ENCODE data around the gene BCL3. TPM values are rescaled to one million over a fixed set of nuclear protein-coding genes. Genes with fewer than 3 reads are reported as not detected.

BCL3 gene
- total and polyA plus RNA-seq, 4 experiments from 2014 or later: 3.9 to 15.0 (median 11.4) TPM

- Mint-ChIP-seq H3K9me3 (no peaks in the 10 kb centered on the region), H3K4me3 (no peak overlapping the region), H3K4me1 (peaks cover 3 to 17% (median 5%) of the 10 kb centered on the region in 4 donors), H3K27ac (peak overlapping the region in 5 of 7 donors; percentile 30 to 66 (median 62)), H3K27me3 (no peaks in the 10 kb centered on the region), H3K36me3 (no peaks in the 10 kb centered on the region)
- ChIA-PET POLR2A (ENCODE audit: partially characterized antibody) (interaction anchor here (0.6 to 1.4 kb wide), 2 partner anchors 11 to 13 kb away, joined by 3 to 4 read pairs; no protein-coding TSS in a partner anchor), CTCF (ENCODE audit: partially characterized antibody) (interaction anchor here (5.5 kb wide), 1 partner anchor 17 kb away, joined by 20 read pairs; no protein-coding TSS in a partner anchor)
- intact Hi-C loops (cut with micrococcal nuclease): no loop called here
- Histone ChIP-seq H3K27ac (ENCODE audit: low read depth, low read length) (no peak overlapping the region), H3K4me3 (ENCODE audit: low read length in 2 of 2) (no peak overlapping the region), H3K4me1 (ENCODE audit: insufficient read depth, low read length) (no peaks in the 10 kb centered on the region), H3K9me3 (ENCODE audit: control insufficient read depth in 1 of 2, low read length in 2 of 2) (no peaks in the 10 kb centered on the region), H3K36me3 (ENCODE audit: insufficient read depth, low read length) (no peaks in the 10 kb centered on the region), H3K27me3 (ENCODE audit: insufficient read depth, low read length) (no peaks in the 10 kb centered on the region)
- peak in 1 of 5 donors; percentile 31 for DNase-seq
Measured at GRCh38 chr19:44741258-44741731, 7.2 kb upstream of the BCL3 start.

GRCh38 chr19:44741841-44742329 lies 6.6 kb upstream of the BCL3 start:
- Histone ChIP-seq H3K4me3 (ENCODE audit: low read length in 2 of 2) (no peak overlapping the region), H3K9me3 (ENCODE audit: control insufficient read depth in 1 of 2, low read length in 2 of 2) (no peaks in the 10 kb centered on the region), H3K36me3 (ENCODE audit: insufficient read depth, low read length) (no peaks in the 10 kb centered on the region), H3K27ac (ENCODE audit: low read depth, low read length) (no peak overlapping the region), H3K27me3 (ENCODE audit: insufficient read depth, low read length) (no peaks in the 10 kb centered on the region), H3K4me1 (ENCODE audit: insufficient read depth, low read length) (peaks cover 5% of the 10 kb centered on the region)
- peak overlapping the region in 1 of 8 donors; percentile 20 for H3K4me3 Mint-ChIP-seq
- peak in 1 of 5 donors; percentile 35 for DNase-seq
- CTCF ChIA-PET (ENCODE audit: partially characterized antibody): interaction anchor here (5.5 kb wide), 1 partner anchor 18 kb away, joined by 20 read pairs; no protein-coding TSS in a partner anchor
- peak overlapping the region in 2 of 7 donors; percentile 30 to 66 for H3K27ac Mint-ChIP-seq
- H3K27me3 Mint-ChIP-seq: no peaks in the 10 kb centered on the region
- H3K9me3 Mint-ChIP-seq: peaks cover 0 to 1% (median 0%) of the 10 kb centered on the region in 8 donors
- POLR2A ChIA-PET (ENCODE audit: partially characterized antibody): interaction anchor here (1.2 to 1.6 kb wide), 3 partner anchors 12 to 26 kb away, joined by 3 to 4 read pairs (median 3); no protein-coding TSS in a partner anchor
- intact Hi-C loops (cut with micrococcal nuclease): no loop called here
- H3K4me1 Mint-ChIP-seq: peaks cover 7 to 23% (median 9%) of the 10 kb centered on the region in 4 donors
- no peaks in the 10 kb centered on the region for H3K36me3 Mint-ChIP-seq

GRCh38 chr19:44742330-44743061 lies 6.0 kb upstream of the BCL3 start:
- no peak for DNase-seq
- Histone ChIP-seq H3K4me3 (ENCODE audit: low read length in 2 of 2) (no peak overlapping the region), H3K9me3 (ENCODE audit: control insufficient read depth in 1 of 2, low read length in 2 of 2) (no peaks in the 10 kb centered on the region), H3K36me3 (ENCODE audit: insufficient read depth, low read length) (no peaks in the 10 kb centered on the region), H3K27me3 (ENCODE audit: insufficient read depth, low read length) (no peaks in the 10 kb centered on the region), H3K4me1 (ENCODE audit: insufficient read depth, low read length) (peaks cover 11% of the 10 kb centered on the region), H3K27ac (ENCODE audit: low read depth, low read length) (no peak overlapping the region)
- Mint-ChIP-seq H3K27ac (peak overlapping the region in 3 of 7 donors; percentile 30 to 68 (median 42)), H3K4me3 (peak overlapping the region in 1 of 8 donors; percentile 20), H3K36me3 (no peaks in the 10 kb centered on the region), H3K27me3 (no peaks in the 10 kb centered on the region), H3K4me1 (peaks cover 10 to 29% (median 13%) of the 10 kb centered on the region in 4 donors), H3K9me3 (peaks cover 0 to 2% (median 0%) of the 10 kb centered on the region in 8 donors)
- CTCF ChIA-PET (ENCODE audit: partially characterized antibody): interaction anchor here (1.6 to 5.5 kb wide), 2 partner anchors 18 to 28 kb away, joined by 5 to 20 read pairs; no protein-coding TSS in a partner anchor
- POLR2A ChIA-PET (ENCODE audit: partially characterized antibody): interaction anchor here (1.2 to 1.6 kb wide), 4 partner anchors 10 to 25 kb away, joined by 3 to 7 read pairs (median 4); no protein-coding TSS in a partner anchor
- intact Hi-C loops (cut with micrococcal nuclease): no loop called here

- Mint-ChIP-seq H3K27ac (peak overlapping the region; percentile 15 to 97 (median 85)), H3K36me3 (peaks cover 0 to 10% of the 10 kb centered on the region in 2 donors), H3K4me3 (no peak overlapping the region), H3K9me3 (peaks cover 0 to 2% (median 0%) of the 10 kb centered on the region in 8 donors), H3K4me1 (peaks cover 20 to 49% (median 28%) of the 10 kb centered on the region in 4 donors), H3K27me3 (no peaks in the 10 kb centered on the region)
- intact Hi-C loops (cut with micrococcal nuclease): loop anchor here (5.0 kb wide), 2 partner anchors 147 to 257 kb away; partner anchors contain the start of genes RELB and TOMM40
- POLR2A ChIA-PET (ENCODE audit: partially characterized antibody): interaction anchor here (0.6 to 1.2 kb wide), 3 partner anchors 8 to 108 kb away, joined by 3 to 4 read pairs (median 3); no protein-coding TSS in a partner anchor
- Histone ChIP-seq H3K36me3 (ENCODE audit: insufficient read depth, low read length) (no peaks in the 10 kb centered on the region), H3K9me3 (ENCODE audit: control insufficient read depth in 1 of 2, low read length in 2 of 2) (no peaks in the 10 kb centered on the region), H3K4me3 (ENCODE audit: low read length in 2 of 2) (no peak overlapping the region), H3K27ac (ENCODE audit: low read depth, low read length) (no peak overlapping the region), H3K27me3 (ENCODE audit: insufficient read depth, low read length) (no peaks in the 10 kb centered on the region), H3K4me1 (ENCODE audit: insufficient read depth, low read length) (peaks cover 22% of the 10 kb centered on the region)
- DNase-seq: peak in 1 of 5 donors; percentile 20
- CTCF ChIA-PET (ENCODE audit: partially characterized antibody): interaction anchor here (5.5 kb wide), 1 partner anchor 21 kb away, joined by 20 read pairs; no protein-coding TSS in a partner anchor
Measured at GRCh38 chr19:44744871-44745332, 3.6 kb upstream of the BCL3 start.

GRCh38 chr19:44745341-44745831 lies 3.1 kb upstream of the BCL3 start:
- CTCF ChIA-PET (ENCODE audit: partially characterized antibody): interaction anchor here (5.5 kb wide), 1 partner anchor 21 kb away, joined by 20 read pairs; no protein-coding TSS in a partner anchor
- Mint-ChIP-seq H3K9me3 (peaks cover 0 to 2% (median 0%) of the 10 kb centered on the region in 8 donors), H3K27ac (peak overlapping the region; percentile 80 to 100 (median 96)), H3K4me3 (peak overlapping the region in 2 of 8 donors; percentile 25 to 66), H3K36me3 (peaks cover 0 to 12% of the 10 kb centered on the region in 2 donors), H3K4me1 (peaks cover 23 to 54% (median 31%) of the 10 kb centered on the region in 4 donors), H3K27me3 (no peaks in the 10 kb centered on the region)
- POLR2A ChIA-PET (ENCODE audit: partially characterized antibody): interaction anchor here (0.9 to 1.2 kb wide), 3 partner anchors 8 to 25 kb away, joined by 3 to 4 read pairs (median 3); no protein-coding TSS in a partner anchor
- peaks cover 26% of the 10 kb centered on the region for H3K4me1 ChIP-seq (ENCODE audit: insufficient read depth, low read length)
- H3K27ac ChIP-seq (ENCODE audit: low read depth, low read length): peak overlapping the region; percentile 98
- no peaks in the 10 kb centered on the region for H3K27me3 ChIP-seq (ENCODE audit: insufficient read depth, low read length)
- no peaks in the 10 kb centered on the region for H3K9me3 ChIP-seq (ENCODE audit: control insufficient read depth in 1 of 2, low read length in 2 of 2)
- H3K36me3 ChIP-seq (ENCODE audit: insufficient read depth, low read length): no peaks in the 10 kb centered on the region
- DNase-seq: peak in 1 of 5 donors; percentile 25
- no peak overlapping the region for H3K4me3 ChIP-seq (ENCODE audit: low read length in 2 of 2)
- intact Hi-C loops (cut with micrococcal nuclease): loop anchor here (5.0 kb wide), 2 partner anchors 147 to 257 kb away; partner anchors contain the start of genes RELB and TOMM40

GRCh38 chr19:44745887-44746600 lies 2.5 kb upstream of the BCL3 start:
- Histone ChIP-seq H3K27ac (ENCODE audit: low read depth, low read length) (peak overlapping the region; percentile 98), H3K27me3 (ENCODE audit: insufficient read depth, low read length) (no peaks in the 10 kb centered on the region), H3K9me3 (ENCODE audit: control insufficient read depth in 1 of 2, low read length in 2 of 2) (no peaks in the 10 kb centered on the region), H3K36me3 (ENCODE audit: insufficient read depth, low read length) (no peaks in the 10 kb centered on the region), H3K4me3 (ENCODE audit: low read length in 2 of 2) (no peak overlapping the region), H3K4me1 (ENCODE audit: insufficient read depth, low read length) (peaks cover 33% of the 10 kb centered on the region)
- intact Hi-C loops (cut with micrococcal nuclease): loop anchor here (5.0 kb wide), 2 partner anchors 146 to 256 kb away; partner anchors contain the start of genes RELB and TOMM40
- POLR2A ChIA-PET (ENCODE audit: partially characterized antibody): interaction anchor here (0.9 to 1.2 kb wide), 3 partner anchors 7 to 24 kb away, joined by 3 to 4 read pairs (median 3); no protein-coding TSS in a partner anchor
- H3K27ac Mint-ChIP-seq: peak overlapping the region; percentile 85 to 100 (median 97)
- H3K4me1 Mint-ChIP-seq: peaks cover 27 to 60% (median 36%) of the 10 kb centered on the region in 4 donors
- peaks cover 0 to 2% (median 0%) of the 10 kb centered on the region in 8 donors for H3K9me3 Mint-ChIP-seq
- CTCF ChIA-PET (ENCODE audit: partially characterized antibody): no interaction called here
- H3K27me3 Mint-ChIP-seq: no peaks in the 10 kb centered on the region
- peak in 1 of 5 donors; percentile 19 for DNase-seq
- peaks cover 5 to 18% of the 10 kb centered on the region in 2 donors for H3K36me3 Mint-ChIP-seq
- H3K4me3 Mint-ChIP-seq: peak overlapping the region; percentile 44 to 75 (median 68)

Data from CD4-positive, alpha-beta memory T cell (primary cell).